KOPT-K1 (cell line): Measurements from ENCODE around the gene COL4A4.

Experiments used
- H3K27ac ChIP-seq: fragments of 200-600 bp; sonication (generic); 2 replicates; pipeline ENCODE4 v1.5.1; 2016; ENCODE audit warnings: antibody characterized with exemption, mild to moderate bottlenecking, low read depth, low read length; ENCODE audit not compliant: poor library complexity, severe bottlenecking
- H3K36me3 ChIP-seq: fragments of 200-600 bp; sonication (generic); 2 replicates; pipeline ENCODE4 v1.5.1; 2017; ENCODE audit warnings: antibody characterized with exemption, mild to moderate bottlenecking, low read length, moderate library complexity; ENCODE audit not compliant: insufficient read depth
- H3K9me3 ChIP-seq: fragments of 200-600 bp; sonication (generic); 2 replicates; pipeline ENCODE4 v1.5.1; 2017; ENCODE audit warnings: antibody characterized with exemption, low read length, mild to moderate bottlenecking; ENCODE audit not compliant: insufficient read depth, poor library complexity, severe bottlenecking

COL4A4 gene

DNA sequence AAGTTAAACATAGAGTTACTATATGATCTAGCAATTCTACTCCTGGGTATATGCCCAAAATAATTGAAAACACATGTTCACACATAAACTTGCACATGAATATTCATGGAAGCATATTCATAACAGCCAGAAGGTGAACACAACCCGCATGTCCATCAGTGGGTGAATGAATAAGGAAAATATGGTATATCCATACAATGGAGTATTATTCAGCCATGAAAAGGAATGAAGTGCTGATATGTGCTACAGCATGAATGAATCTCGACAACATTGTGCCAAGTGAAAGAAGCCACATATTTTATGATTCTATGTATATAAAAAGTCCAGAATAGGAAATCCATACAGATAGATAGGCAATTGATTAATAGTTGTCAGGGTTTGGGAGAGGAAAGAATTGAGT, 15.9 kb downstream of the COL4A4 start:
- peaks cover 9% of the 10 kb centered on the region for H3K9me3 ChIP-seq
- no peaks in the 10 kb centered on the region for H3K36me3 ChIP-seq
- H3K27ac ChIP-seq = no peak overlapping the region

- H3K36me3 ChIP-seq = no peaks in the 10 kb centered on the region
- H3K27ac ChIP-seq = no peak overlapping the region
- peaks cover 9% of the 10 kb centered on the region for H3K9me3 ChIP-seq
Observed at GRCh38 chr2:227147023-227147422, 17.0 kb downstream of the COL4A4 start.

GRCh38 chr2:227146456-227146855, 17.5 kb downstream of the COL4A4 start:
- Histone ChIP-seq H3K27ac (no peak overlapping the region), H3K9me3 (peaks cover 9% of the 10 kb centered on the region), H3K36me3 (no peaks in the 10 kb centered on the region)

GRCh38 chr2:227143895-227144294, 20.1 kb downstream of the COL4A4 start:
- Histone ChIP-seq H3K9me3 (peaks cover 9% of the 10 kb centered on the region), H3K27ac (no peak overlapping the region), H3K36me3 (no peaks in the 10 kb centered on the region)

- no peak overlapping the region for H3K27ac ChIP-seq
- peaks cover 2% of the 10 kb centered on the region for H3K9me3 ChIP-seq
- no peaks in the 10 kb centered on the region for H3K36me3 ChIP-seq
Observed at GRCh38 chr2:227141301-227141700, 22.7 kb downstream of the COL4A4 start.

DNA sequence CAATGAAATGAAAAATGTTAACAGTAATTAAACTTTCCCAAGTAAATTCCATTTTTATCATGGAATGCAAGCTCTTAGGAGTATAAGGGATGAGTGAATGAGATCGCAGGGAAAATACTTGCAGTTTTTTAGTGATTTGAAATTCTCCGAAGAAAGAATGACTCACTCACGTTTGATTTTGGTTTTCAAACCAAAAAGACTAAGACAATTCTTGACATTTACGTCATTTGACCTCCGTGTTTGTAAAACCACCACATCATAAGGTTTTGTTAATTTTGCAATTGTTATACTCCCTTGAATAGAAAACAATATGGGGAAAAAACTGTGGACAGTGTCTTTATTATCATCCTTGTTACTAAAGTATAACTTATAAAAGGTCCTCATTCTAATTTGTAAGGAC, 29.4 kb downstream of the COL4A4 start:
- Histone ChIP-seq H3K9me3 (no peaks in the 10 kb centered on the region), H3K36me3 (no peaks in the 10 kb centered on the region), H3K27ac (no peak overlapping the region)

DNA sequence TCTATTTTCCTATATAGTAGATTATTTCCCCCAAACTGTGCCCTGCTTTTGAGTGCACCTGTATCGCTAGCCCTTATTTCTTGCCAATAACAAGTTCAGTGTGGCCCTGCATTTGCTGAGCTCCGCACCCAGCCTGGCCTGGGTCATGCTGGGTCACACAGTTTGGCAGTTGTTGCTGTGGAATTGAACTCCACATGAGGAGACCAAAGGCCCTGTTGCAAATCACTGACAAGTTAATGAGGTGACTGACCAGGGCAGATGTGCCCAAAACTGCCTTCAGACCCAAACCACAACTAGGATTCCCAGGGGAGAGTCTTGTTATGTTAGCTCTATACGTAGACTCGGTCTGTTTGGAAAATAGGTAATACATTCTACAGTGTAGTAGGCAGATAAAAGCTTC, 31.0 kb downstream of the COL4A4 start:
- H3K9me3 ChIP-seq = no peaks in the 10 kb centered on the region
- no peaks in the 10 kb centered on the region for H3K36me3 ChIP-seq
- H3K27ac ChIP-seq = no peak overlapping the region

DNA sequence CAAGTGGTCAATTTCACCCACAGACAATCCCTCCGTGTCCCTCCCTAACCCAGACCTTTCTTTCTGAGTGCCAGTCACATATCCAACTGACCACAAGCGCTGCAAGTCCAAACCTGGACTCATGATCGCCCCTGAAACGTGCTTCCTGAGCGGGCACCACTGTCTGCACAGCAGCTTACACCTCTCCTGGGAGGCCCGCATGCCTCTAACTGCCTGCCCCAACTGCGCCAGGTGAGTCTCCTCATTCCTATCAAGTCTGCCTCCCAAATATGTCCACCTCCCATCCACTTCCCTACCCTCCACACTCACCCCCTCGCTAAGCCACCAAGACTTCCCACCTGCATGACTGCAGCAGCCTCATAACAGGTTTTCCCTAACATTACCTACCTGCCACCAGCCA, 33.4 kb downstream of the COL4A4 start:
- Histone ChIP-seq H3K9me3 (no peaks in the 10 kb centered on the region), H3K36me3 (no peaks in the 10 kb centered on the region)

GRCh38 chr2:227127201-227127600, 36.8 kb downstream of the COL4A4 start:
- Histone ChIP-seq H3K36me3 (no peaks in the 10 kb centered on the region), H3K27ac (no peak overlapping the region), H3K9me3 (no peaks in the 10 kb centered on the region)

More for the DNA sequence above, 33.4 kb downstream of the COL4A4 start:
- H3K27ac ChIP-seq = no peak overlapping the region

DNA sequence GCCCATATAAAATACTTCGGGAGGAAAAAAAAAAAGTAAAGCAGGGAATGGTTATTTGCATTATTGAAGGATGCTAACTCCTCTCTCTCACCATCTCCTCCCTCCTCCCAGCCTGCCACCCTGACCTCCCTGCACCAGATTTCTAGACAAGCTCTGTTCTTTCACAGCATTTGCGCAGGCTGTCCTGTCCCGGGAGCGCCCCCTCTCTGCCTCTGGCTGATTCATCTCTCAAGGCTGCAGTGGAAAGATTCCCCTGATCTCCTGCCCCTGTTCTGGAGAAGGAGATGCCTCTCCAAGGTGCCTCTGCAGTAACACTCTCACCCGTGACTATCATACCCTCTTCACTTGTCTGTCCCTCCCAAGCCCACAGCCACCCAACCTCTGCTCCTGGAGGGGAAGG, 38.5 kb downstream of the COL4A4 start:
- Histone ChIP-seq H3K27ac (no peak overlapping the region), H3K9me3 (no peaks in the 10 kb centered on the region), H3K36me3 (no peaks in the 10 kb centered on the region)

GRCh38 chr2:227124811-227125210, 39.2 kb downstream of the COL4A4 start:
- no peak overlapping the region for H3K27ac ChIP-seq
- H3K9me3 ChIP-seq = no peaks in the 10 kb centered on the region

DNA sequence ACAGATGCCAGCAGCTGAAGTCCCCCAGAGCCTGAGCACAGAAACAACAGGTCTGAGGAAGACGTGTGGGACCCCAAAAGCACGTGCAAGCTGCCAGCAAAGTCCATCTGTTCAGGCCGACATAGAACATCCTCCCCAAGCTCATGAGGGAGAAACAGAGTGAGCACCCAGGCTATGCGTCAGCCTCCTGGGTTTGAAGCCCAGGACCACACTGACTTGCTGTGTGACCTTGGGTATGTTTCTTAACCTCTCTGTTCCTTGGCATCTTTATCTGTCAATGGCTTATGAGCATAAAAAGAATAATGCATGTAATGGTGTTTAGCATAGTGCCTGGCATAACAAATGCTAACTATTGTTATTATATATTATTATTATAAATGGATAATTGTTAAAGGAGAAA, 40.3 kb downstream of the COL4A4 start:
- H3K36me3 ChIP-seq = no peaks in the 10 kb centered on the region
- H3K27ac ChIP-seq = no peak overlapping the region
- no peaks in the 10 kb centered on the region for H3K9me3 ChIP-seq

More at GRCh38 chr2:227124811-227125210, 39.2 kb downstream of the COL4A4 start:
- H3K36me3 ChIP-seq = no peaks in the 10 kb centered on the region

GRCh38 chr2:227118353-227118752, 45.7 kb downstream of the COL4A4 start:
- Histone ChIP-seq H3K36me3 (no peaks in the 10 kb centered on the region), H3K27ac (no peak overlapping the region), H3K9me3 (no peaks in the 10 kb centered on the region)

DNA sequence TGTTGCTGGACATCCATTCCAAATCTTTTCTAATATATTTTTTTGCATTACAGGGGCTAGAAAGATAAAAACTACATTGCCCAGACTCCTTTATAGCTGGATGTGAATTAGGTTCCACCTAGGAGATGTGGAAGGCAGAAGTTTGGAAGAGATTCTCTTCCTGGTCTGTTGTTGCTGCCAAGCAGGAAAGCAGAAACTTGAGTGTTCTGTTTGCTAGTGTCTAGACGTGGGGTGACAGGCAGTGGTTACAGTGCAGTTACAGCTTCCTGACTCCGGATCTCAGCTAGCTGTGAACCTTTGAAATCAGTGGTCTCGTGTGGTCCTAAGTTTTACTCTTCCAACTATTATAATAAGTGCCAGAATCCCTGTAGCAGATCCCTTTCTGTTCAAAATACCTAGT, 46.2 kb downstream of the COL4A4 start:
- H3K36me3 ChIP-seq = no peaks in the 10 kb centered on the region
- no peaks in the 10 kb centered on the region for H3K9me3 ChIP-seq
- no peak overlapping the region for H3K27ac ChIP-seq

GRCh38 chr2:227117027-227117426, 47.0 kb downstream of the COL4A4 start:
- no peak overlapping the region for H3K27ac ChIP-seq
- H3K9me3 ChIP-seq = no peaks in the 10 kb centered on the region

DNA sequence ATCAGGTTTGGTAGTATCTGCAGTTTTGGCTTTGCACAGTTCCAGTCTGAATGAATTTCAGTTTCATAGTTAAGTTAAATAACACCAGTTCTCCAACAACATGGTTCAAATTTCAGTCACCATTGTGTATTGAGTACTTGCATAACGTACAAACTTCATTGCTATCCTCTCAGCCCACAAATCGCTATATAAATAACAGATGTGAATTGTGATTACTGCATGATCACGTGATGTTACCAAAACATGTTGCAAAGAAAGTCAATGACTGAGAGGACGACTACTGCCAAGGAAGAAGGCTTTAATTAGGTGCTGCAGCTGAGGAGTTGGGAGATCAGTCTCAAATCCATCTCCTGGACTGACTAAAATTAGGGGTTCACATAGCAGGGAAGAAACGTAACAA, 48.2 kb downstream of the COL4A4 start:
- H3K36me3 ChIP-seq = no peaks in the 10 kb centered on the region
- H3K27ac ChIP-seq = no peak overlapping the region
- H3K9me3 ChIP-seq = no peaks in the 10 kb centered on the region

More at GRCh38 chr2:227117027-227117426, 47.0 kb downstream of the COL4A4 start:
- no peaks in the 10 kb centered on the region for H3K36me3 ChIP-seq
